T-cell (primary cell): ENCODE results near the gene TUBA4A. TPM values are rescaled to one million over a fixed set of nuclear protein-coding genes. Genes with fewer than 3 reads are reported as not detected.
A peak's percentile ranks its signal among the peaks of the same experiment; 100 is the strongest.
"Not testable (repeated sequence)": the region's sequence is repeated elsewhere in the genome, so short reads cannot be mapped to it uniquely, and the experiment has no call there.

Source experiments
- ATAC-seq, 4 experiments: fragments of 200-7000 bp in 3 of 4; fragments of 150-1000 bp in 1 of 4; cut with Tn5 transposase; replicated peaks in 1 of 4; 1 replicate in 3 of 4; 2 replicates in 1 of 4; pipeline ENCODE4 v1.10.0; 2021; ENCODE audit warnings: moderate library complexity in 3 of 4, mild to moderate bottlenecking in 2 of 4, moderate number of reproducible peaks in 1 of 4
- CTCF ChIA-PET, 2 donors: fragments of 300-600 bp; sonication (Branson Sonifier 250); formaldehyde crosslinking; loops; one replicate each; lab custom pipeline; 2022; ENCODE audit warnings: antibody characterized with exemption in 2 of 2; lab: Charles Lee
- POLR2A ChIA-PET, 2 donors: fragments of 300-600 bp; sonication (Branson Sonifier 250); formaldehyde crosslinking; loops; one replicate each; lab custom pipeline; 2022; ENCODE audit warnings: antibody characterized with exemption in 2 of 2; lab: Charles Lee
- DNase-seq, 35 experiments: peaks; one replicate each; pipeline versions ENCODE4 v3.0.0 to v3.0.0-alpha.2; 2013 to 2023
- H3K27ac ChIP-seq: one replicate; pipeline ENCODE4 v1.5.1; 2013; ENCODE audit warnings: low read length
- H3K27me3 ChIP-seq, 2 experiments: replicated peaks in 1 of 2; 1 replicate in 1 of 2; 2 replicates in 1 of 2; pipeline versions ENCODE4 v1.6.1 to v1.7.0; 2013; ENCODE audit warnings: low read length in 1 of 2, mixed read lengths in 1 of 2; ENCODE audit not compliant: control insufficient read depth in 2 of 2, insufficient read depth in 2 of 2; ENCODE audit errors: extremely low read depth in 1 of 2
- H3K36me3 ChIP-seq, 2 donors: 1 replicate in 1 of 2; 2 replicates in 1 of 2; pipeline versions ENCODE4 v1.6.1 to v1.7.0; 2013; ENCODE audit warnings: low read length in 1 of 2; ENCODE audit not compliant: control insufficient read depth in 2 of 2, insufficient read depth in 1 of 2; ENCODE audit errors: extremely low read depth in 1 of 2
- H3K4me1 ChIP-seq, 2 experiments: 1 replicate in 1 of 2; 2 replicates in 1 of 2; pipeline versions ENCODE4 v1.6.1 to v1.7.0; 2013; ENCODE audit warnings: low read length in 2 of 2, mixed read lengths in 1 of 2; ENCODE audit not compliant: insufficient read depth in 2 of 2, control insufficient read depth in 1 of 2; ENCODE audit errors: extremely low read depth in 1 of 2
- H3K4me3 ChIP-seq, 2 donors: 1 replicate in 1 of 2; 2 replicates in 1 of 2; pipeline versions ENCODE4 v1.5.1 to v1.7.0; 2013; ENCODE audit warnings: mild to moderate bottlenecking in 2 of 2, low read length in 1 of 2, moderate library complexity in 1 of 2; ENCODE audit not compliant: control insufficient read depth in 1 of 2; ENCODE audit errors: extremely low read depth in 1 of 2
- H3K9me3 ChIP-seq: 2 replicates; pipeline ENCODE4 v1.7.0; 2013
- H3K27ac Mint-ChIP-seq, 2 donors: one replicate each; pipeline ENCODE4 v1.8.0; 2020 to 2021; ENCODE audit warnings: mild to moderate bottlenecking in 2 of 2, mixed read lengths in 2 of 2
- H3K27me3 Mint-ChIP-seq, 2 donors: one replicate each; pipeline ENCODE4 v1.8.0; 2021 to 2022; ENCODE audit warnings: mixed read lengths in 2 of 2
- H3K36me3 Mint-ChIP-seq: one replicate; pipeline ENCODE4 v1.8.0; 2021; ENCODE audit warnings: mixed read lengths
- H3K4me1 Mint-ChIP-seq, 3 donors: one replicate each; pipeline ENCODE4 v1.8.0; 2020 to 2022; ENCODE audit warnings: mixed read lengths in 3 of 3, mild to moderate bottlenecking in 1 of 3
- H3K4me3 Mint-ChIP-seq, 3 donors: one replicate each; pipeline ENCODE4 v1.8.0; 2020 to 2022; ENCODE audit warnings: mild to moderate bottlenecking in 3 of 3, mixed read lengths in 3 of 3, moderate library complexity in 3 of 3
- H3K9me3 Mint-ChIP-seq, 3 donors: one replicate each; pipeline ENCODE4 v1.8.0; 2020 to 2022; ENCODE audit warnings: mixed read lengths in 3 of 3
- WGBS: methylation state at CpG from one replicate; pipeline ENCODE4 v1.1.5; 2013; ENCODE audit warnings: missing lambda C conversion rate; ENCODE audit not compliant: insufficient coverage; 5-methylcytosine and 5-hydroxymethylcytosine counted together
- total RNA-seq, 35 experiments: library from RNA in 6 of 35; stranded (reverse) in 6 of 35; fragments of 120-200 nt in 1 of 35; gene quantifications; one replicate each; pipeline versions ENCODE4 v1.2.1 to v1.2.4 and lab custom pipeline; 2013 to 2026

TUBA4A gene
- total RNA-seq, 5 donors from 2014 or later (not counting 1 experiment from before 2014, with no cell fraction given), result 108 to 196 (median 121) TPM

DNA sequence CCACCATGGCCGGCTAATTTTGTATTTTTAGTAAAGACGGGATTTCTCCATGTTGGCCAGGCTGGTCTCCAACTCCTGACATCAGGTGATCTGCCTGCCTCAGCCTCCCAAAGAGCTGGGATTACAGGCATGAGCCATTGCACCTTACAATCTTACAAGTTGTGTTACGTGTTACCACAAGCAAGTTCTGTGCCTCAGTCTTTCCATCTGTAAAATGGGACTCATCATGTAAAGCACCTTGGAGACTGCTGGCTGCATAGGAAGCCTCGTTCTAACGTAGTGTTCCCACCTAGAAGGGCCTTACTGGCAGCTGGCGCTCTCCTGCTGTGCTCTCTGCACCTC lies 35.4 kb upstream of the TUBA4A start:
- no peak overlapping the region for H3K27ac ChIP-seq
- 76% methylated on average over 6 of the region's 6 CpGs for WGBS
- Mint-ChIP-seq H3K9me3 (no peaks in the 10 kb centered on the region), H3K36me3 (peaks cover 4% of the 10 kb centered on the region), H3K27ac (no peak overlapping the region), H3K4me3 (no peak overlapping the region), H3K27me3 (no peaks in the 10 kb centered on the region), H3K4me1 (peaks cover 3 to 10% (median 5%) of the 10 kb centered on the region in 3 donors)
- ATAC-seq (no peak), DNase-seq (no peak)
- ChIA-PET POLR2A (no interaction called here), CTCF (interaction anchor here in 1 of 2 donors (0.8 kb wide), 1 partner anchor 17 kb away, joined by 9 read pairs; no protein-coding TSS in a partner anchor)
- no peak overlapping the region for H3K4me3 ChIP-seq
- no peaks in the 10 kb centered on the region for H3K9me3 ChIP-seq
- H3K36me3 ChIP-seq, result peaks cover 7 to 23% of the 10 kb centered on the region in 2 donors
- H3K4me1 ChIP-seq, result peaks cover 0 to 5% of the 10 kb centered on the region in 2 experiments
- H3K27me3 ChIP-seq, result no peaks in the 10 kb centered on the region

GRCh38 chr2:219287580-219288265 lies 34.0 kb upstream of the TUBA4A start:
- no peak overlapping the region for H3K4me3 ChIP-seq
- Mint-ChIP-seq H3K4me1 (peaks cover 8 to 11% (median 9%) of the 10 kb centered on the region in 3 donors), H3K27me3 (no peaks in the 10 kb centered on the region), H3K9me3 (no peaks in the 10 kb centered on the region), H3K27ac (peak overlapping the region in 1 of 2 donors; percentile 28), H3K4me3 (no peak overlapping the region), H3K36me3 (peaks cover 13% of the 10 kb centered on the region)
- ATAC-seq, result no peak
- ChIA-PET POLR2A (interaction anchor here in 1 of 2 donors (0.7 kb wide), 1 partner anchor 91 kb away, joined by 3 read pairs; no protein-coding TSS in a partner anchor), CTCF (no interaction called here)
- H3K36me3 ChIP-seq, result peaks cover 15 to 37% of the 10 kb centered on the region in 2 donors
- no peaks in the 10 kb centered on the region for H3K27me3 ChIP-seq
- no peak overlapping the region for H3K27ac ChIP-seq
- DNase-seq, result no peak
- H3K9me3 ChIP-seq, result no peaks in the 10 kb centered on the region
- WGBS, result 88% methylated on average over 8 of the region's 10 CpGs
- H3K4me1 ChIP-seq, result peaks cover 0 to 3% of the 10 kb centered on the region in 2 experiments

- WGBS, result 98% methylated on average over 5 of the region's 6 CpGs
- H3K27me3 Mint-ChIP-seq, H3K27me3 ChIP-seq, H3K4me1 ChIP-seq, H3K4me3 ChIP-seq, H3K9me3 ChIP-seq, H3K4me3 Mint-ChIP-seq, DNase-seq, CTCF ChIA-PET, ATAC-seq, H3K9me3 Mint-ChIP-seq, H3K27ac ChIP-seq: not testable (repeated sequence)
- POLR2A ChIA-PET, result interaction anchor here in 1 of 2 donors (0.7 kb wide), 1 partner anchor 91 kb away, joined by 3 read pairs; no protein-coding TSS in a partner anchor
- H3K36me3 ChIP-seq, result peaks cover 15 to 44% of the 10 kb centered on the region in 2 donors
- H3K27ac Mint-ChIP-seq, result peak overlapping the region in 1 of 2 donors; percentile 34
- peaks cover 13% of the 10 kb centered on the region for H3K36me3 Mint-ChIP-seq
- peaks cover 8 to 14% (median 11%) of the 10 kb centered on the region in 3 donors for H3K4me1 Mint-ChIP-seq
These were observed 33.4 kb upstream of the TUBA4A start for GRCh38 chr2:219287116-219287440.

- 78% methylated on average over 5 of the region's 12 CpGs for WGBS
- POLR2A ChIA-PET, result interaction anchor here (0.6 to 0.7 kb wide), 3 partner anchors 34 to 251 kb away, joined by 3 to 4 read pairs (median 3); no protein-coding TSS in a partner anchor
- Mint-ChIP-seq H3K36me3 (peaks cover 17% of the 10 kb centered on the region), H3K9me3 (no peaks in the 10 kb centered on the region), H3K4me3 (no peak overlapping the region), H3K27me3 (no peaks in the 10 kb centered on the region), H3K4me1 (peaks cover 9 to 17% (median 12%) of the 10 kb centered on the region in 3 donors), H3K27ac (no peak overlapping the region)
- no peaks in the 10 kb centered on the region for H3K9me3 ChIP-seq
- peaks cover 0 to 7% of the 10 kb centered on the region in 2 experiments for H3K4me1 ChIP-seq
- H3K27me3 ChIP-seq, result no peaks in the 10 kb centered on the region
- no peak for DNase-seq
- CTCF ChIA-PET, result interaction anchor here in 1 of 2 donors (0.5 to 0.7 kb wide), 2 partner anchors 8 to 355 kb away, joined by 4 read pairs; no protein-coding TSS in a partner anchor
- no peak overlapping the region for H3K27ac ChIP-seq
- ATAC-seq, result peak in 1 of 4 experiments; percentile 21
- H3K36me3 ChIP-seq, result peaks cover 20 to 49% of the 10 kb centered on the region in 2 donors
- H3K4me3 ChIP-seq, result no peak overlapping the region
These were observed 32.9 kb upstream of the TUBA4A start for GRCh38 chr2:219286436-219287115.

DNA sequence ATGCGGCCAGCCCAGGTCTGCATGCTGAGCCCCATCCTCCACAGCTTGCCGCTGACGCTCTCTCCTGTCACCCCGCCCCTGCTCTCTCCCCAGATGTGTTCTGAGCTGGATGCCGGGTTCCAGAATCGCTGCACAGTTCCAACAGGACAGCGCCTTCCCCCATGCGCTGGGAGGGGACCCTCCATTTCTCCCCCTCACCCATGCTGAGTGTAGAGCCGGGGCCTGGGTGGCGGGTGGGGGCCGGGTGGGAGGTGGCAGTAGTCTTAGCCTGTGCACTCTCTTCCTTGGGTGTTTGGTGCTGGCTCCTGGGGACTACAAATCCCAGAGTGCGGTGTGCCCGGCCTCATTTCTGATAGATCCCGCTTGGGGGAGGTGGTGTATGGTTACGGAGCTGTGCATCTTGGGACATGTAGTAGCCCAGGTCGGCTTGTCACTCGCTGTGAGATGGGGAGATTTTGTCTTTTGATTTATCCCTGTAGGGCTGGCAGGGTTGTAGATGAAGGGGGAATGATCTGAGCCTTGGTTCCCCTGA lies 32.2 kb upstream of the TUBA4A start:
- H3K27ac ChIP-seq, result no peak overlapping the region
- no peaks in the 10 kb centered on the region for H3K27me3 ChIP-seq
- POLR2A ChIA-PET, result interaction anchor here (0.6 to 0.7 kb wide), 2 partner anchors 34 to 251 kb away, joined by 3 to 4 read pairs; no protein-coding TSS in a partner anchor
- H3K4me3 Mint-ChIP-seq, result no peak overlapping the region
- WGBS, result 99% methylated on average over 9 of the region's 17 CpGs
- H3K9me3 Mint-ChIP-seq, result no peaks in the 10 kb centered on the region
- peaks cover 23 to 55% of the 10 kb centered on the region in 2 donors for H3K36me3 ChIP-seq
- H3K4me3 ChIP-seq, result no peak overlapping the region
- H3K27me3 Mint-ChIP-seq, result no peaks in the 10 kb centered on the region
- H3K36me3 Mint-ChIP-seq, result peaks cover 24% of the 10 kb centered on the region
- peaks cover 15 to 23% (median 18%) of the 10 kb centered on the region in 3 donors for H3K4me1 Mint-ChIP-seq
- H3K27ac Mint-ChIP-seq, result no peak overlapping the region
- CTCF ChIA-PET, result interaction anchor here in 1 of 2 donors (0.7 to 1.3 kb wide), 2 partner anchors 9 kb away, joined by 4 to 6 read pairs; no protein-coding TSS in a partner anchor
- H3K4me1 ChIP-seq, result peaks cover 0 to 12% of the 10 kb centered on the region in 2 experiments
- DNase-seq (no peak), ATAC-seq (peak in 1 of 4 experiments; percentile 8)
- H3K9me3 ChIP-seq, result no peaks in the 10 kb centered on the region

GRCh38 chr2:219285373-219285735 lies 31.6 kb upstream of the TUBA4A start:
- Histone ChIP-seq H3K36me3 (peaks cover 23 to 61% of the 10 kb centered on the region in 2 donors), H3K4me3 (no peak overlapping the region), H3K27me3 (no peaks in the 10 kb centered on the region), H3K27ac (no peak overlapping the region), H3K4me1 (peaks cover 0 to 18% of the 10 kb centered on the region in 2 experiments), H3K9me3 (no peaks in the 10 kb centered on the region)
- H3K4me3 Mint-ChIP-seq, result no peak overlapping the region
- no peaks in the 10 kb centered on the region for H3K9me3 Mint-ChIP-seq
- H3K27me3 Mint-ChIP-seq, result no peaks in the 10 kb centered on the region
- CTCF ChIA-PET, result interaction anchor here (1.3 to 10.3 kb wide), 2 partner anchors 10 kb away, joined by 6 to 116 read pairs; no protein-coding TSS in a partner anchor
- peaks cover 21 to 29% (median 24%) of the 10 kb centered on the region in 3 donors for H3K4me1 Mint-ChIP-seq
- 98% methylated on average over 6 of the region's 12 CpGs for WGBS
- no peak for ATAC-seq
- peaks cover 25% of the 10 kb centered on the region for H3K36me3 Mint-ChIP-seq
- POLR2A ChIA-PET, result no interaction called here
- DNase-seq, result no peak
- H3K27ac Mint-ChIP-seq, result no peak overlapping the region
